Caki2 (cell line): Measurements from ENCODE around the gene IMPDH1. TPM values are rescaled to one million over a fixed set of nuclear protein-coding genes. Genes with fewer than 3 reads are reported as not detected.

Source experiments
- DNase-seq: peaks from one replicate; pipeline ENCODE4 v3.0.0-alpha.2; 2015; ENCODE audit warnings: low read depth
- in situ Hi-C: cut with HindIII; loops from 2 replicates; pipeline ENCODE4 v1.10.0; 2016; ENCODE audit warnings: low sequenced_read_pairs, low pct_unique_long_range_greater_than_20kb, mixed read lengths
- total RNA-seq: library from RNA; depleted of rRNA; stranded (reverse); fragments of >200 nt; shearing (Covaris generic); gene quantifications from 2 replicates; pipeline ENCODE4 v1.2.3, GENCODE V29; 2014; ENCODE audit warnings: low replicate concordance

IMPDH1 gene
- total RNA-seq, 1 experiment from 2014 or later = 65.4 TPM

DNA sequence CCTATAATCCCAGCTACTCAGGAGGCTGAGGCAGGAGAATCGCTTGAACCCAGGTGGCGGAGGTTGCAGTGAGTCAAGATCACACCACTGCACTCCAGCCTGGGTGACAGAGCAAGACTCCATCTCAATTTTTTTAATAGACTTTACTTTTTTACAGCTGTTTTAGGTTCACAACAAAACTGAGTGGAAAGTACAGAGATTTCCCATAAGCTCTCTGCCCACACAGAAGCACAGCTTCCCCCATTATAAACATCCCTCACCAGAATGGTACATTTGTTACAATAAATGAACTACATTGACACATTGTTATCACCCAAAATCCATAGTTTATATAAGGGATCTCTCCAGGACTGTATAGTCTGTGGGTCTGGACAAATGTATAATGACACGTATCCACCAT is 33.7 kb downstream of the IMPDH1 start:
- in situ Hi-C loops = no loop called here
- DNase-seq = no peak

DNA sequence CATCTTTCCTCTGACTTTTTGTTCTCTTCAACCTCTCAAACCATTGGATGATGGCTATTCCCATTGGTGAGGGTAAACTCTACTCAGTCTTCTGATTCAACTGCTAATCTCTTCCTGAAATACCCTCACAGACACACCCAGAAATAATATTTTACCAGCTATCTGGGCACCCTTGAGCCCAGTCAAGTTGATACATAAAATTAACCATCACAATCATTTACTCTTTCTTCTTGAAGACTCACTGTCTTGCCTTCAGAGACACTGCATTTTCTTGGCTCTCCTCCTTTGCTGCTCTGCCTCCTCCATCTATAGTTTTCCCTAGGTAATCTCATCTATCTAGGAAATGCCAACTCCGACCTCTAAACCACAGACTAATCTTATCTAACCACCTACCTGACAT is 35.7 kb downstream of the IMPDH1 start:
- no peak for DNase-seq
- in situ Hi-C loops = no loop called here

GRCh38 chr7:128373606-128374005 is 36.2 kb downstream of the IMPDH1 start:
- no peak for DNase-seq

DNA sequence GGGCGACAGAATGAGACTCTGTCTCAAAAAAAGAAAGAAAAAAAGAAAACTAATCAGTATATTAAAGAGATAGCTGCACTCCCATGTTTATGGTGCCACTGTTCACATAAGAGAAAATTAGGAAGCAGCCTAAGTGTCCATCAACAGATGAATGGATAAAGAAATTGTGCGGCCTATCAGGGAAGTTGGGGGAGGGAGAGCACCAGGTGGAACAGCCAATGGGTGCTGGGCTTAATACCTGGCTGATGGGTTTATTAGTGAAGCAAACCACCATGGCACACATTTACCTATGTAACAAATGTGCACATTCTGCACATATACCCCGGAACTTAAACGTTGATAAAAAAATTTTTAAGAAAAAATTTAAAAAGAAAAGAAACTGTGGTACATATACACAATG is 39.3 kb downstream of the IMPDH1 start:
- no peak for DNase-seq
- in situ Hi-C loops = no loop called here

More at GRCh38 chr7:128373606-128374005, 36.2 kb downstream of the IMPDH1 start:
- in situ Hi-C loops = no loop called here

DNA sequence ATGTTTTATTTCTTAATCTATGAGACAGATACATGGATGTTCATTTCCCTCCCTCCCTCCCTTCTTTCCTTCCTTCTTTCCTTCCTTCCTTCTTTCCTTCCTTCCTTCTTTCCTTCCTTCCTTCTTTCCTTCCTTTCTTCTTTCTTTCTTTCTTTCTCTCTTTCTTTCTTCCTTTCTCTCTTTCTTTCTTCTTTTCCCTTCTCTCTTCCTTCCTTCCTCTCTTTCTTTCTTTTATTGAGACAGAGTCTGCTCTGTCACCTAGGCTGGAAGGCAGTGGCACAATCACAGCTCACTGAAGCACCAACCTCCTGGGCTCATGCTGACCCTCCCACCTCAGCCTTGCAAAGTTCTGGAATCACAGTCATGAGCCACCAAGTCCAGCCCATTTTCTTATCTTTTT is 42.8 kb downstream of the IMPDH1 start:
- in situ Hi-C loops = no loop called here
- no peak for DNase-seq

GRCh38 chr7:128366300-128366699 is 43.5 kb downstream of the IMPDH1 start:
- DNase-seq = no peak
- in situ Hi-C loops = no loop called here

DNA sequence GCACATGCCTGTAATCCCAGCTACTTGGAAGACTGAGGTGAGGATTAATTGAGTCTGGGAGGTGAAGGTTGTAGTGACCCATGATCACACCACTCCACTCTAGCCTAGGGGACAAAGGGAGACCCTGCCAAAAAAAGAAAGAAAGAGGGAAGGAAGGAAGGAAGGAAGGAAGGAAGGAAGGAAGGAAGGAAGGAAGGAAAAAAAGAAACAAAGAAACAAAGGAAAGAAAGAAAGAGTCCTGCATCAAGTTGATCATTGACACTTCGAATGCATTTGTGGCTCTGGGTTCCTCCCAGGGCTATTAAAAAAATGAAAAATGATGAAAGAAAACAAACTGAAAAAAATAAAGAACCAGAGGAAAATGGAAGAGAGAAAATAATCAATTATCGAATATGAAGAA is 44.4 kb downstream of the IMPDH1 start:
- in situ Hi-C loops = no loop called here
- DNase-seq = no peak

- in situ Hi-C loops = no loop called here
- no peak for DNase-seq
Observed at GRCh38 chr7:128364166-128364870, 45.5 kb downstream of the IMPDH1 start.

DNA sequence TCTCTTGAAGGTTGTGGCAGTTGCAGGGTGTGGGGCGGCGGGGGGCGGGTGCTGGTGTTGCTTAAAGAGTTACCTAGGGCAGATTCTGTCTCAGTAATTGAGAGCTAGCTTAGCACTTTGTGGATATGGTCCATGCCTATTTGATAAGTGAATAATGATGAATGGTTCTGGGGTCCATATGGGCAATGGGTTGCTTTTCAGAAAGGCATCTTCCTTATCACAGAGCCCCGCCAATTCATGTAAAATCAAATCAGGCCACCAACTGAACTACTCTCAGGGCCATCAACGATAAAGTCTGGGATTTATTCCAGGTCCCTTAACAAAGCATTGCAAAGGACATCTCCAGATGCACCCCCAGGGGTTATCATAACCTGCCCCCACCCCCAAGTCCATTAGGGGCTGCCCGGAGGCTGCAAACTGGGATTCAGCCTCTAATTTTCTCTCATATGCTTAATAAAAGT is 46.5 kb downstream of the IMPDH1 start:
- in situ Hi-C loops = no loop called here
- no peak for DNase-seq

DNA sequence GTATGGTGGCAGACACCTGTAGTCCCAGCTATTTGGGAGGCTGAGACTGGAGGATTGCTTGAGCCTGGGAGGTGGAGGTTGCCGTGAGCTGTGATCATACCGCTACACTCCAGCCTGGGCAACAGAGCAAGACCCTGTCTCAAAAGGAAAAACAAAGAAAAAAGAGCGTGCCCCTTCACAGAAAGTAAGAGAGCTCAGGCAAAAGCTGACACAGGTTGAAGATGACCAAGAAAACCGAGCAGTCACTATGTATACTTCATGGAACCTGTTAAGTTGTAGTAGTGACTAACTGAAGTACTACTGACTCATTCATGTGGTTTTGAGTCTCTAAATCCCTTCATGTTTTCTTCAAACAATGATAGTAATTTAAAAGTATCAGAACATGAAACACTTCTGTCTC is 47.1 kb downstream of the IMPDH1 start:
- in situ Hi-C loops = no loop called here
- no peak for DNase-seq

DNA sequence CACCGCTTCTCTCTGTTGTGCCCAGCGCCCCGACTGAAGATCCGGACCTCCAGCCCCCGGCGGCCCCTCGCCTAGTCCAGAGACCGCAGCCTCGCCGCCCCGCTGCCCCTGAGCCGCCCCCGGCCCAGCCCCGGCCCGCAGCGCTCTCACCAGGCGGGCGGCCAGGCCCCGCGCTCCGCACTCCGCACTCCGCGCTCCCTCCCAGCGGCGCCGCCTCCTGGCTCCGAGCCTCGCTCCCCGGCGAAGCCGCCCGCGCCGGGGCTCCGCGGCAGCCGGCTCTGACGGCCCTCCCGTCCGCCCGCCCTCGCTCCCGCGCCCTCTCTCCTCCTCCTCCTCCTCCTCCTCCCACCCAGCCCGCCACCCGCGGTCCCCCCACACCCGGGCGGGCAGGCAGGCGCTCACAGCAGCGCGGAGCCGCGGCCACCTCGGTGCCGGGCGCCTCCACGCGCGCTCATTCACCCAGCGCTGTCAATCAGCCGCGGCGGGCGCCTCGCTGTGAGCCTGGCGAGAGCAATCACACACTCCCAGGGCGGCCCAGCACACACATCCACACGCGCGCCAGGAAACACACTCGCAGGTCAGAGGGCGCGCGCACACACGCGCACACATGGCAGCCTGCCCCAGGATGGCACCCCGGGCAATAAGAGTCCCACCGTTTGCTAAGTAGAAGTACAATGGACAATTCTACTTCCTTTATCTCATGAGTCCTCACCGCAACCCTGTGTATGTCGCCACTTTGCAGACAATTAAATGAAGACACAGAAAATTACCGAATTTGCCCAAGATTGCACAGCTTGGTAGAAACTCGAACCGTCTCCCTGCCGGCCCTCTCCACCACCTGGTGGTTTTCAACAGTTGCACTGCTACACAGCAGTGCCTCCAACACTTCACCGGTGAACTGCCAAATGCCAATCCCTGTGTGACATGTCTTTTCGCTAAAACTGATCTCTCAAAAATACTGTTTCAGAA is 48.1 kb downstream of the IMPDH1 start, which contains the start of gene PRRT4:
PRRT4 (minus strand) TSS at position 280 of the 969 bp plus-strand sequence.
- in situ Hi-C loops = no loop called here
- no peak for DNase-seq

GRCh38 chr7:128360359-128360678 is 49.5 kb downstream of the IMPDH1 start:
- no peak for DNase-seq

GRCh38 chr7:128359939-128360338 is 49.8 kb downstream of the IMPDH1 start:
- DNase-seq = no peak
- in situ Hi-C loops = no loop called here

More at GRCh38 chr7:128360359-128360678, 49.5 kb downstream of the IMPDH1 start:
- in situ Hi-C loops = no loop called here

GRCh38 chr7:128359336-128359735 is 50.4 kb downstream of the IMPDH1 start:
- in situ Hi-C loops = no loop called here
- DNase-seq = no peak

- DNase-seq = no peak
- in situ Hi-C loops = no loop called here
Observed at GRCh38 chr7:128358233-128358632, 51.5 kb downstream of the IMPDH1 start.

DNA sequence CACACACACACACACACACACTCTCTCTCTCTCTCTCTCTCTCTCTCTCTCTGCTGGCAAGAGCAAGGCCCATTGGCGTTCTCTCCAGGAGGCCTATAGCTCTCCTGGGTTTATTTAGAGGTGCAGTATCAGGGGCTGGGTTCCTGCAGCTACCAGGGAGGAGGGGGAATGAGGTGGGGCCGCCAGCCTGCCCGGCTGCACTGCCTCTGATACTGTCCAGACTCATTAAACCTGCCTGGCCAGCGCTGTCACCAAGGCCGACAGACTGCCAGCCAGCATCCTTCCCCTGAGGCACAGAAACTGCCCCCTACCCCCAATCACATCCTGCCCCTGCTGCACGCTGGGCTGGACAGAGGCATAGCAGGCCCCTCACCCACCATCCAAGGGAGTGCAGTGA is 52.6 kb downstream of the IMPDH1 start:
- in situ Hi-C loops = no loop called here
- DNase-seq = no peak

DNA sequence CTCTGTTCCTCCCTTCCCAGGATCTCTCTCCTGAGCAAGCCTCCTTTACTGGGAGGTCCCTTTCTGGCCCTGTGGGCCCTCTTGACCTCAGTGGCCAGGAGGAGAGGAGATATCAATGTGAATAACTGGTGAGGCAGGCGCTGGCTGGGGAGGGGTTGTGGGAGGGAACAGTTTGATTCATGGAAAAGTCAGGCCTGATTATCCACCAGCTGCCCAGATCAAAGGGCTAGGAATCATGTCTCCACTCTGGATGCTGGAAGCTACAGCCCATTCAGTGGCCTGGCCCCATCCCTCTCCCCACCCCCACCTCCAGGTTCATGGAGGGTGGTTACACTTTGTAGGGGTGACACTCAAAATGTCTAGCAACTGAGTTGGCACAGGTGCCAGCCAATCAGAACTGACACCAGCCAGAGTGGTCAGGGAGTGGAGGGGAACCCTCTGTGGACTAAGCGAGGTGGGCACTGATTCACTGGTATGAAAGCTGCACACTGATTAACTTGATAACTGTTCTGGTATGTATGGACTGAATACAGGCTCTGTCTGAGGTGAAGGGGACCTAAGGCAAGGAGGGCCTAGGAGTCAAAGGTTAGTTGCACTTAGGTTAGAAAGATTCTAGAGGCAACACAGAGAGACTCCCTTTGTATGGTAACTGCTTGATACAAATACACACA is 53.1 kb downstream of the IMPDH1 start:
- in situ Hi-C loops = no loop called here
- no peak for DNase-seq

- in situ Hi-C loops = no loop called here
- no peak for DNase-seq
Observed at GRCh38 chr7:128353610-128354009, 56.2 kb downstream of the IMPDH1 start.

GRCh38 chr7:128353189-128353588 is 56.6 kb downstream of the IMPDH1 start:
- in situ Hi-C loops = no loop called here
- no peak for DNase-seq
